Endodermal cell (in vitro differentiated cells): ENCODE measurements around the gene PTPRN2. TPM values are rescaled to one million over a fixed set of nuclear protein-coding genes. Genes with fewer than 3 reads are reported as not detected.

Source experiments
- DNase-seq: peaks from one replicate; pipeline ENCODE4 v3.0.0-alpha.2; 2017
- H3K27ac ChIP-seq: 2 replicates; pipeline ENCODE4 v1.5.1; 2013; ENCODE audit warnings: mild to moderate bottlenecking, low read depth, low read length, moderate library complexity
- H3K27me3 ChIP-seq: 2 replicates; pipeline ENCODE4 v1.6.1; 2013; ENCODE audit warnings: mild to moderate bottlenecking, low read length, moderate library complexity; ENCODE audit not compliant: insufficient read depth, control insufficient read depth, poor library complexity, severe bottlenecking
- H3K36me3 ChIP-seq: 2 replicates; pipeline ENCODE4 v1.7.0; 2013; ENCODE audit warnings: mild to moderate bottlenecking, low read length, moderate library complexity; ENCODE audit not compliant: control insufficient read depth, insufficient read depth
- H3K4me1 ChIP-seq: one replicate; pipeline ENCODE4 v1.7.0; 2013; ENCODE audit warnings: low read length; ENCODE audit not compliant: control insufficient read depth, insufficient read depth
- H3K4me3 ChIP-seq: 2 replicates; pipeline ENCODE4 v1.5.1; 2013; ENCODE audit warnings: mild to moderate bottlenecking, low read length, moderate library complexity
- H3K9ac ChIP-seq: 2 replicates; pipeline ENCODE4 v1.6.1; 2013; ENCODE audit warnings: mild to moderate bottlenecking, low read length, moderate library complexity; ENCODE audit not compliant: poor library complexity, severe bottlenecking; ENCODE audit errors: extremely low read depth
- H3K9me3 ChIP-seq: 2 replicates; pipeline ENCODE4 v1.6.1; 2013; ENCODE audit warnings: mild to moderate bottlenecking, low read length, moderate library complexity; ENCODE audit not compliant: control insufficient read depth
- H3K27ac Mint-ChIP-seq: 2 replicates; pipeline ENCODE4 v1.8.0; 2020; ENCODE audit warnings: mixed read lengths
- H3K27me3 Mint-ChIP-seq: 2 replicates; pipeline ENCODE4 v1.8.0; 2021; ENCODE audit warnings: mild to moderate bottlenecking, mixed read lengths; ENCODE audit not compliant: insufficient read depth
- H3K36me3 Mint-ChIP-seq: 2 replicates; pipeline ENCODE4 v1.8.0; 2020; ENCODE audit warnings: low read depth, mixed read lengths
- H3K4me1 Mint-ChIP-seq: 2 replicates; pipeline ENCODE4 v1.8.0; 2020; ENCODE audit warnings: mixed read lengths
- H3K4me3 Mint-ChIP-seq: 2 replicates; pipeline ENCODE4 v1.8.0; 2020; ENCODE audit warnings: mild to moderate bottlenecking, moderate library complexity, mixed read lengths
- H3K9me3 Mint-ChIP-seq: 2 replicates; pipeline ENCODE4 v1.8.0; 2020; ENCODE audit warnings: mild to moderate bottlenecking, mixed read lengths
- WGBS, 2 experiments: methylation state at CpG; one replicate each; pipeline versions ENCODE4 v1.1.5 to v1.1.7; 2013; ENCODE audit warnings: missing lambda C conversion rate in 2 of 2, mixed read lengths in 1 of 2; ENCODE audit not compliant: insufficient coverage in 1 of 2, insufficient read length in 1 of 2; 5-methylcytosine and 5-hydroxymethylcytosine counted together
- total RNA-seq, 2 donors: library from RNA; stranded (reverse); fragmentation: NEBNext Ultra II Directional in 1 of 2; extraction: Animal tissue kit (Norgen Biotek cat#: 25700) in 1 of 2; gene quantifications; 2 replicates in 1 of 2; 3 replicates in 1 of 2; pipeline ENCODE4 v1.2.1, GENCODE V29; 2021
- TF ChIP-seq, protein P1 (sequence below): fragments of 200-600 bp; sonication (generic); conservative IDR thresholded peaks from 2 replicates; pipeline ENCODE4 v1.5.0; 2021; ENCODE audit warnings: antibody characterized with exemption, mild to moderate bottlenecking

The PTPRN2 gene
- total RNA-seq, 2 donors from 2014 or later, result 0.69 to 1.2 TPM

DNA sequence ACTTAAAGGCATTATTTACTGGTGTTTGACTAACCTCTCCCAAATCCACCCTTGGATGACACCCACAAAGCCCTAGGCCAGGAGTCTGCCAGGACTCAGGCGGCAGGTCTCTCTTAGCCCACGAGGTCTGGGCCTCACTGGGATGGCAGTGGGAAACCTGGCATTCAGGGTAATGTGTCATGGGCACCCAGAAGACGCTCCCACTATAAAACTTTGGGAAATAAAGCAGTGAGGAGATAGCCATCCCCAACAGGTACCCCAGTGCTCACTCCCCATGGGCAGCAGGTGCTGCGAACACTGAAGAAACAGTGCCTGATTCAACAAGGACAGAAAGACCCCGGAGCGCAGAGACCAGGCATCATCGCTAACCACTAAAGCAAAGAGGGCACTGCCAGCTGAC is 14.4 kb upstream of the PTPRN2 start:
- Histone ChIP-seq H3K27ac (no peak overlapping the region), H3K9ac (no peak overlapping the region), H3K4me3 (no peak overlapping the region), H3K27me3 (no peaks in the 10 kb centered on the region), H3K4me1 (no peaks in the 10 kb centered on the region), H3K9me3 (no peaks in the 10 kb centered on the region), H3K36me3 (no peaks in the 10 kb centered on the region)
- Mint-ChIP-seq H3K27me3 (no peaks in the 10 kb centered on the region), H3K4me3 (no peak overlapping the region), H3K9me3 (no peaks in the 10 kb centered on the region), H3K4me1 (no peaks in the 10 kb centered on the region), H3K36me3 (peaks cover 5% of the 10 kb centered on the region), H3K27ac (no peak overlapping the region)
- no peak for DNase-seq
- TF ChIP-seq, protein P1, sequence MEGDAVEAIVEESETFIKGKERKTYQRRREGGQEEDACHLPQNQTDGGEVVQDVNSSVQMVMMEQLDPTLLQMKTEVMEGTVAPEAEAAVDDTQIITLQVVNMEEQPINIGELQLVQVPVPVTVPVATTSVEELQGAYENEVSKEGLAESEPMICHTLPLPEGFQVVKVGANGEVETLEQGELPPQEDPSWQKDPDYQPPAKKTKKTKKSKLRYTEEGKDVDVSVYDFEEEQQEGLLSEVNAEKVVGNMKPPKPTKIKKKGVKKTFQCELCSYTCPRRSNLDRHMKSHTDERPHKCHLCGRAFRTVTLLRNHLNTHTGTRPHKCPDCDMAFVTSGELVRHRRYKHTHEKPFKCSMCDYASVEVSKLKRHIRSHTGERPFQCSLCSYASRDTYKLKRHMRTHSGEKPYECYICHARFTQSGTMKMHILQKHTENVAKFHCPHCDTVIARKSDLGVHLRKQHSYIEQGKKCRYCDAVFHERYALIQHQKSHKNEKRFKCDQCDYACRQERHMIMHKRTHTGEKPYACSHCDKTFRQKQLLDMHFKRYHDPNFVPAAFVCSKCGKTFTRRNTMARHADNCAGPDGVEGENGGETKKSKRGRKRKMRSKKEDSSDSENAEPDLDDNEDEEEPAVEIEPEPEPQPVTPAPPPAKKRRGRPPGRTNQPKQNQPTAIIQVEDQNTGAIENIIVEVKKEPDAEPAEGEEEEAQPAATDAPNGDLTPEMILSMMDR, result no peak
- WGBS, 2 experiments, result 92 to 95% methylated on average over 7 of the region's 7 CpGs

DNA sequence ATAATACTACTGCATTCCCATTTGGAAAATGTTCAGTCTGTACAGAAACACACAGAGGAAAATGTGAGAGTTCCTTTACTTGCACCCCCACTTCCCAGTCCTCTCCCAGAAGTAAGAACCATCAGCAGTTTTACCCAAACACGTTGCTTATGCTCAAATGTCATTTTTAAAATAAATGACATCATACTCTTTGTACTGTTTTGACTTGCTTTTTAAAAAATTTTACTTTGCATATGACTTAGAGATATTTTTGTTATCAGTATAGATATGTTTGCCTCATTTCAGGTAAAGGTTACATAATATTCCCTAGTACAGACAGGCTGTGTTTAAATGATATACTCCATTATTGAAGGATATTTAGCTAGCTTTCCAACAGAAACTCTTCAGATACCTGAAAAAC is 13.5 kb upstream of the PTPRN2 start:
- H3K27me3 ChIP-seq, result no peaks in the 10 kb centered on the region
- no peaks in the 10 kb centered on the region for H3K4me1 Mint-ChIP-seq
- 44% methylated on average over 1 of the region's 1 CpG; no CpG with 5 or more reads in 1 of the 2 experiments for WGBS, 2 experiments

DNA sequence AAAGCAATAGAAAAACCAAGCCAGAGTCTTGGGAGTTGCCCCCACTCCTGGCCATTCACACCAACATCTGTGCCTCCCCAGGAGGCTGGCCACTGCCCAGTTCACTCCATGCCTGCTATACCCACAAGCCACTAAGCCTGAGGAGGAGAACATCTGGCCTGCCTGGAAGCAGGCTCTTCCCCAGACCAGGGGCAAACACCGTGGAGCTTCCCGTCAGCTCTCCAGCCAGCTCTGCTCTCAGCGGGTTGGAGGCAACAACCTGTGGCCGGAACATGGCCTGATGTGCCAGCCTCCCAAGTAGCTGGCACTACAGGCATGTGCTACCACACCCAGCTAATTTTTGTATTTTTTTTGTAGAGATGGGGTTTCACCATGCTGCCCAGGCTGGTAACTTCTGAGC is 9.1 kb upstream of the PTPRN2 start:
- Mint-ChIP-seq H3K27me3 (no peaks in the 10 kb centered on the region), H3K36me3 (peaks cover 6% of the 10 kb centered on the region), H3K4me1 (no peaks in the 10 kb centered on the region), H3K9me3 (peaks cover 2% of the 10 kb centered on the region), H3K4me3 (no peak overlapping the region), H3K27ac (no peak overlapping the region)
- no peak overlapping the region for H3K4me3 ChIP-seq
- H3K27me3 ChIP-seq, result no peaks in the 10 kb centered on the region
- H3K9me3 ChIP-seq, result peaks cover 49% of the 10 kb centered on the region
- no peak overlapping the region for H3K9ac ChIP-seq
- DNase-seq, result no peak
- H3K36me3 ChIP-seq, result no peaks in the 10 kb centered on the region
- TF ChIP-seq, protein P1, result no peak
- WGBS, 2 experiments, result 72 to 94% methylated on average over 2 to 4 of the region's 4 CpGs
- H3K27ac ChIP-seq, result no peak overlapping the region
- H3K4me1 ChIP-seq, result no peaks in the 10 kb centered on the region

More for the DNA sequence above, 13.5 kb upstream of the PTPRN2 start:
- H3K27me3 Mint-ChIP-seq, result no peaks in the 10 kb centered on the region
- H3K9ac ChIP-seq, result no peak overlapping the region
- H3K36me3 Mint-ChIP-seq, result peaks cover 2% of the 10 kb centered on the region
- H3K36me3 ChIP-seq, result no peaks in the 10 kb centered on the region
- peaks cover 8% of the 10 kb centered on the region for H3K9me3 ChIP-seq
- TF ChIP-seq, protein P1, result no peak
- no peak overlapping the region for H3K27ac ChIP-seq
- peaks cover 2% of the 10 kb centered on the region for H3K9me3 Mint-ChIP-seq
- no peak for DNase-seq
- no peak overlapping the region for H3K4me3 ChIP-seq
- no peak overlapping the region for H3K27ac Mint-ChIP-seq
- no peaks in the 10 kb centered on the region for H3K4me1 ChIP-seq
- no peak overlapping the region for H3K4me3 Mint-ChIP-seq
